BLaER1 treated with 17β-estradiol and CSF1 and Interleukin-3, amounts not matched to agents 10 nM and 100 nM (cell line): ENCODE results near the gene CCL15.
A peak's percentile ranks its signal among the peaks of the same experiment; 100 is the strongest.
"Not testable (repeated sequence)": the region's sequence is repeated elsewhere in the genome, so short reads cannot be mapped to it uniquely, and the experiment has no call there.

Experiments used
- H3K27ac ChIP-seq, 11 experiments: shearing (Covaris generic); formaldehyde crosslinking; 2 replicates each; pipeline ENCODE4 v1.8.1; 2022
- H3K27me3 ChIP-seq, 11 experiments: shearing (Covaris generic); formaldehyde crosslinking; 2 replicates each; pipeline ENCODE4 v1.8.1; 2022
- H3K36me3 ChIP-seq, 11 experiments: shearing (Covaris generic); formaldehyde crosslinking; 2 replicates each; pipeline ENCODE4 v1.8.1; 2022
- H3K4me1 ChIP-seq, 10 experiments: shearing (Covaris generic); formaldehyde crosslinking; 2 replicates each; pipeline ENCODE4 v1.8.1; 2022
- H3K4me2 ChIP-seq, 11 experiments: shearing (Covaris generic); formaldehyde crosslinking; 2 replicates each; pipeline ENCODE4 v1.8.1; 2022
- H3K4me3 ChIP-seq, 10 experiments: shearing (Covaris generic); formaldehyde crosslinking; 2 replicates each; pipeline ENCODE4 v1.8.1; 2022
- H3K9ac ChIP-seq, 11 experiments: shearing (Covaris generic); formaldehyde crosslinking; 2 replicates each; pipeline ENCODE4 v1.8.1; 2022
- H3K9me3 ChIP-seq, 11 experiments: shearing (Covaris generic); formaldehyde crosslinking; replicated peaks in 1 of 11; 2 replicates each; pipeline ENCODE4 v1.8.1; 2022
- H4K20me1 ChIP-seq, 11 experiments: shearing (Covaris generic); formaldehyde crosslinking; 2 replicates each; pipeline ENCODE4 v1.8.1; 2022
- Cebpa-rat ChIP-seq, 11 experiments: shearing (Covaris generic); IDR thresholded peaks; 2 replicates each; pipeline ENCODE4 v1.8.1; 2022

Gene CCL15

DNA sequence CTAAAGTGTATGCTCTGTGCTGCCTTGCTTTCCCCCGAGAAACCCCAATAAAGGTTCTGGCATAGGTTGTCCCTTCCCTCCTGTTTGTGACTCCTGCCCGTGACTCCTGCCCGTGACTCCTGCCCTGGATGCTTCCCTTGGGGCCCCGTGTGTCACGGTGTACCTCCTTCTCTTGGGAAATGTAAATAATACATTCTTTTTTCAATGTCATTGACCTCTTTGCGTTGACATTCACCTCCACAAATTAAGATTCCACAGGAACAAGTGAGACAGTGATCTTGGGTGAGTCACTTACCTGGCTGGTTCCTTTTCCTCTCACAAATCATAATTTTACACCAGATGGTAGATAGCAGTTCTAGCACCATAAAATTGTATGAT lies 632 bp downstream of the CCL15 start:
- H3K27me3 ChIP-seq, result no peaks in the 10 kb centered on the region
- H3K9ac ChIP-seq, result no peak overlapping the region
- no peak overlapping the region for H3K4me3 ChIP-seq
- no peak overlapping the region for H3K4me2 ChIP-seq
- H3K36me3 ChIP-seq, result no peaks in the 10 kb centered on the region
- TF ChIP-seq Cebpa-rat (IDR thresholded peaks at IDR 0.05), result no peak
- H4K20me1 ChIP-seq, result no peaks in the 10 kb centered on the region
- H3K27ac ChIP-seq, result no peak overlapping the region
- peaks cover 0 to 9% (median 2%) of the 10 kb centered on the region in 10 experiments; a peak in 4 of 20 replicates for H3K4me1 ChIP-seq
- no peaks in the 10 kb centered on the region for H3K9me3 ChIP-seq

DNA sequence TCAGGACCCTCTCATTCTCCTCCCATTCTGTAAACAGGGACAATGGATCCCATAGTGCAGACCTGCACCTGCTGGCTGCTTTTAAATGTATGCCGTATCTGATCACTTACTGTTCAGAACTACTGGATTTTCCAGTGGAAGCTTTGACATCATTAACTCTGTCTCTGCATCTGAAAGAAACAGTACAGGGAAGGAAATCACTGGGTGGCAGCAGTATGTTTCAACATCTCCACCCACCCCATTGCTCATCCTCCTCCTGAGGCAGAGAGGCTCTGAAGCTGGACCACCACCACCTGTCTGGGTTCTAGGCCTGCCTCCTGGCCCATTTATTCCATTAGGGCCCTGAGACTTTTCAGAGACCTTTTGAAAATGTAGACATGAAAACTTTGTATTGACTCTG lies 2.6 kb downstream of the CCL15 start:
- H3K9me3 ChIP-seq, result peaks cover 0 to 15% (median 11%) of the 10 kb centered on the region in 11 experiments; a peak in 16 of 22 replicates
- peaks cover 0 to 5% (median 2%) of the 10 kb centered on the region in 10 experiments; a peak in 4 of 20 replicates for H3K4me1 ChIP-seq
- no peak overlapping the region for H3K4me2 ChIP-seq

GRCh38 chr17:35998018-35998545 lies 3.3 kb downstream of the CCL15 start:
- no peak overlapping the region for H3K4me2 ChIP-seq
- H3K4me3 ChIP-seq, result no peak overlapping the region
- H3K27ac ChIP-seq, result no peak overlapping the region
- TF ChIP-seq Cebpa-rat (IDR thresholded peaks at IDR 0.05), result no peak
- no peak overlapping the region for H3K9ac ChIP-seq
- no peaks in the 10 kb centered on the region for H4K20me1 ChIP-seq
- no peaks in the 10 kb centered on the region for H3K27me3 ChIP-seq
- H3K36me3 ChIP-seq, result no peaks in the 10 kb centered on the region
- peaks cover 0 to 18% (median 12%) of the 10 kb centered on the region in 11 experiments; a peak in 17 of 22 replicates for H3K9me3 ChIP-seq
- peaks cover 0 to 5% (median 2%) of the 10 kb centered on the region in 10 experiments; a peak in 4 of 20 replicates for H3K4me1 ChIP-seq

More for the DNA sequence above, 2.6 kb downstream of the CCL15 start:
- Histone ChIP-seq H4K20me1 (no peaks in the 10 kb centered on the region), H3K36me3 (no peaks in the 10 kb centered on the region), H3K4me3 (no peak overlapping the region), H3K27ac (no peak overlapping the region), H3K27me3 (no peaks in the 10 kb centered on the region), H3K9ac (no peak overlapping the region)
- TF ChIP-seq Cebpa-rat (IDR thresholded peaks at IDR 0.05), result no peak

GRCh38 chr17:35995346-35995745 lies 6.0 kb downstream of the CCL15 start:
- not testable (repeated sequence) for H3K9ac ChIP-seq, H3K4me1 ChIP-seq, H3K4me2 ChIP-seq, H4K20me1 ChIP-seq, H3K4me3 ChIP-seq, H3K27ac ChIP-seq, H3K27me3 ChIP-seq, H3K36me3 ChIP-seq
- H3K9me3 ChIP-seq, result peaks cover 0 to 25% (median 19%) of the 10 kb centered on the region in 11 experiments; a peak in 17 of 22 replicates

DNA sequence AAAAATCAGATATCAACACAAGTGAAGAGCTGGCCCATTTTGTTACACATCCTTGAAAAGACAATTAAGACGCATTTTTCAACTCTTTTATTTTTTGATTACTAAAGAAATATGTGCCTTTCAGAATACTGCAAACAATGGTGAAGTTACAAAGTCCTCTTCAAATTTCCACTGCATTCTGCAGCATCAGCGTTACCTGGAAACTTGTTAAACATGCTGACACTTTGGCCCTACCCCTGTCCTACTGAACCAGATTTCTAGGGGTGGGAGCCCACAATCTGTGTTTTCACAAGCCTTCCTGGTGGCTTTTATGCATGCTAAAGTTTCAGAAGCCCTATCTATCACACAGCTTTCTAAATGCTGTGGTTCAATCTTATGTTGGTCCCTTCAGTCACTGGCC lies 10.3 kb downstream of the CCL15 start:
- Histone ChIP-seq H3K4me3 (no peak overlapping the region), H3K27ac (no peak overlapping the region), H3K9ac (no peak overlapping the region), H3K4me2 (no peak overlapping the region), H3K9me3 (peaks cover 16 to 49% (median 38%) of the 10 kb centered on the region in 11 experiments), H3K4me1 (peaks cover 0 to 13% (median 0%) of the 10 kb centered on the region in 10 experiments; a peak in 6 of 20 replicates), H3K36me3 (no peaks in the 10 kb centered on the region), H4K20me1 (no peaks in the 10 kb centered on the region), H3K27me3 (no peaks in the 10 kb centered on the region)
- no peak for TF ChIP-seq Cebpa-rat (IDR thresholded peaks at IDR 0.05)

GRCh38 chr17:35988164-35988563 lies 13.2 kb downstream of the CCL15 start:
- no peak for TF ChIP-seq Cebpa-rat (IDR thresholded peaks at IDR 0.05)
- no peak overlapping the region for H3K27ac ChIP-seq
- H3K36me3 ChIP-seq, result no peaks in the 10 kb centered on the region
- H3K27me3 ChIP-seq, result no peaks in the 10 kb centered on the region
- H4K20me1 ChIP-seq, result no peaks in the 10 kb centered on the region
- no peak overlapping the region for H3K9ac ChIP-seq
- H3K4me3 ChIP-seq, result no peak overlapping the region
- H3K4me2 ChIP-seq, result no peak overlapping the region
- H3K4me1 ChIP-seq, result peaks cover 0 to 15% (median 0%) of the 10 kb centered on the region in 10 experiments; a peak in 6 of 20 replicates
- peaks cover 16 to 35% (median 23%) of the 10 kb centered on the region in 11 experiments for H3K9me3 ChIP-seq

- Histone ChIP-seq H3K4me3 (no peak within 1 kb of the TSS), H4K20me1 (no peaks in the 10 kb centered on the region), H3K9me3 (peaks cover 16 to 29% (median 23%) of the 10 kb centered on the region in 11 experiments), H3K4me1 (peaks cover 0 to 15% (median 0%) of the 10 kb centered on the region in 10 experiments; a peak in 6 of 20 replicates), H3K4me2 (peak within 1 kb of the TSS in 3 of 11 experiments; percentile 28 to 67 (median 46); a peak in 6 of 22 replicates), H3K27me3 (no peaks in the 10 kb centered on the region), H3K36me3 (no peaks in the 10 kb centered on the region), H3K9ac (no peak within 1 kb of the TSS), H3K27ac (no peak within 1 kb of the TSS)
- TF ChIP-seq Cebpa-rat (IDR thresholded peaks at IDR 0.05), result no peak
Observed at GRCh38 chr17:35986643-35987042, 14.7 kb downstream of the CCL15 start, which contains the start of gene CCL14. CCL14 (minus strand) TSS chr17:35986729; CDS start chr17:35986649, 80 bp downstream.

DNA sequence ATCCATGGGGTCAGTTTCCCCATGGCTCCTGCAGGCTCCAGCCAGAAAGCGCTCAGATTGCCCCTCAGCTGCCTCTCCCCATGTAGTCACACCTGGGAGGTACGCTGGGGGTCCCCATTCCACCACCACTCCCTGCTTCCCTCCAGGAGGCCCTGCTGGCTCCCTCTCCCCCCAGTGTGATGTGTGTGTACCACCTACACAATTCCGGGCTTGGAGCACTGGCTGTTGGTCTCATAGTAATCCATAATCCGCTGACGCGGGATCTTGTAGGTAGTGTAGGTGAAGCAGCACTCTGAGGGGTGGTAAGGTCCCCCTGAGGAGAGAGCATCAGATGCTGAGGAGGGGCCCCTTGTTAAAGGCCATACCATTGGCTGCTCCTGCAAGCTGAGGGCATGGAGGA lies 17.2 kb downstream of the CCL15 start:
- no peaks in the 10 kb centered on the region for H4K20me1 ChIP-seq
- H3K4me1 ChIP-seq, result peaks cover 0 to 15% (median 0%) of the 10 kb centered on the region in 10 experiments; a peak in 6 of 20 replicates
- no peak overlapping the region for H3K9ac ChIP-seq
- no peaks in the 10 kb centered on the region for H3K36me3 ChIP-seq
- peaks cover 7 to 12% (median 9%) of the 10 kb centered on the region in 11 experiments; a peak in 21 of 22 replicates for H3K9me3 ChIP-seq
- no peak overlapping the region for H3K4me3 ChIP-seq
- H3K4me2 ChIP-seq, result no peak overlapping the region
- H3K27ac ChIP-seq, result no peak overlapping the region
- no peak for TF ChIP-seq Cebpa-rat (IDR thresholded peaks at IDR 0.05)
- no peaks in the 10 kb centered on the region for H3K27me3 ChIP-seq

GRCh38 chr17:35982409-35983191 lies 18.8 kb downstream of the CCL15 start:
- peaks cover 0 to 15% (median 0%) of the 10 kb centered on the region in 10 experiments; a peak in 6 of 20 replicates for H3K4me1 ChIP-seq
- no peaks in the 10 kb centered on the region for H3K27me3 ChIP-seq
- H3K4me3 ChIP-seq, result no peak overlapping the region
- H3K4me2 ChIP-seq, result no peak overlapping the region
- H3K36me3 ChIP-seq, result no peaks in the 10 kb centered on the region
- no peak overlapping the region for H3K27ac ChIP-seq
- no peak for TF ChIP-seq Cebpa-rat (IDR thresholded peaks at IDR 0.05)
- H3K9ac ChIP-seq, result no peak overlapping the region
- no peaks in the 10 kb centered on the region for H4K20me1 ChIP-seq
- H3K9me3 ChIP-seq, result no peaks in the 10 kb centered on the region; a peak in 1 of 22 replicates
